PFSK-1 (cell line): ENCODE results near the gene BCAS3.

ENCODE experiments used
- POLR2AphosphoS5 ChIP-seq: IDR thresholded peaks from 2 replicates; pipeline ENCODE4 v1.6.1; 2012; ENCODE audit warnings: low read depth, mild to moderate bottlenecking, control low read depth, low read length, moderate library complexity
- SIN3A ChIP-seq: IDR thresholded peaks from 2 replicates; pipeline ENCODE4 v1.6.1; 2012; ENCODE audit warnings: mild to moderate bottlenecking, low read length, moderate library complexity, borderline replicate concordance; ENCODE audit not compliant: insufficient read depth
- TAF1 ChIP-seq: IDR thresholded peaks from 2 replicates; pipeline ENCODE4 v1.6.1; 2012; ENCODE audit warnings: low read length, control low read depth, borderline replicate concordance; ENCODE audit not compliant: insufficient read depth
- TF ChIP-seq, protein P1 (sequence below), 2 experiments: IDR thresholded peaks; 2 replicates each; pipeline versions ENCODE4 v1.6.1 to v1.8.0; 2011 to 2012; ENCODE audit warnings: low read depth in 2 of 2, low read length in 2 of 2, control low read depth in 1 of 2, inconsistent platforms in 1 of 2, mild to moderate bottlenecking in 1 of 2, moderate library complexity in 1 of 2; ENCODE audit not compliant: insufficient read depth in 1 of 2

GRCh38 chr17:60677308-60678117, at the start of gene BCAS3:
- peak; percentile 67; the same call in 1 of the 2 replicates for TF ChIP-seq TAF1
- TF ChIP-seq POLR2AphosphoS5, result peak; percentile 72; the same call in 1 of the 2 replicates
- peak; percentile 99 for TF ChIP-seq SIN3A
- TF ChIP-seq, protein P1, sequence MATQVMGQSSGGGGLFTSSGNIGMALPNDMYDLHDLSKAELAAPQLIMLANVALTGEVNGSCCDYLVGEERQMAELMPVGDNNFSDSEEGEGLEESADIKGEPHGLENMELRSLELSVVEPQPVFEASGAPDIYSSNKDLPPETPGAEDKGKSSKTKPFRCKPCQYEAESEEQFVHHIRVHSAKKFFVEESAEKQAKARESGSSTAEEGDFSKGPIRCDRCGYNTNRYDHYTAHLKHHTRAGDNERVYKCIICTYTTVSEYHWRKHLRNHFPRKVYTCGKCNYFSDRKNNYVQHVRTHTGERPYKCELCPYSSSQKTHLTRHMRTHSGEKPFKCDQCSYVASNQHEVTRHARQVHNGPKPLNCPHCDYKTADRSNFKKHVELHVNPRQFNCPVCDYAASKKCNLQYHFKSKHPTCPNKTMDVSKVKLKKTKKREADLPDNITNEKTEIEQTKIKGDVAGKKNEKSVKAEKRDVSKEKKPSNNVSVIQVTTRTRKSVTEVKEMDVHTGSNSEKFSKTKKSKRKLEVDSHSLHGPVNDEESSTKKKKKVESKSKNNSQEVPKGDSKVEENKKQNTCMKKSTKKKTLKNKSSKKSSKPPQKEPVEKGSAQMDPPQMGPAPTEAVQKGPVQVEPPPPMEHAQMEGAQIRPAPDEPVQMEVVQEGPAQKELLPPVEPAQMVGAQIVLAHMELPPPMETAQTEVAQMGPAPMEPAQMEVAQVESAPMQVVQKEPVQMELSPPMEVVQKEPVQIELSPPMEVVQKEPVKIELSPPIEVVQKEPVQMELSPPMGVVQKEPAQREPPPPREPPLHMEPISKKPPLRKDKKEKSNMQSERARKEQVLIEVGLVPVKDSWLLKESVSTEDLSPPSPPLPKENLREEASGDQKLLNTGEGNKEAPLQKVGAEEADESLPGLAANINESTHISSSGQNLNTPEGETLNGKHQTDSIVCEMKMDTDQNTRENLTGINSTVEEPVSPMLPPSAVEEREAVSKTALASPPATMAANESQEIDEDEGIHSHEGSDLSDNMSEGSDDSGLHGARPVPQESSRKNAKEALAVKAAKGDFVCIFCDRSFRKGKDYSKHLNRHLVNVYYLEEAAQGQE (IDR thresholded peaks at IDR 0.05; ENCODE audit: insufficient read depth in 1 of 2, low read depth in 2 of 2, low read length in 2 of 2), result no peak
